ENCODE results near the gene ZNF438.
"Not testable (repeated sequence)": the region's sequence is repeated elsewhere in the genome, so short reads cannot be mapped to it uniquely, and the experiment has no call there.

ZNF438 gene

GRCh38 chr10:30963992-30964930, 67.4 kb downstream of the ZNF438 start:
- DNase-seq, result no peak
- intact Hi-C loops (cut with DNase I; ENCODE audit: low total_unique reads), result no loop called here
- Histone ChIP-seq H3K4me1 (peaks cover 0 to 30% (median 0%) of the 10 kb centered on the region in 4 donors), H3K4me3 (no peak overlapping the region), H3K27me3 (no peaks in the 10 kb centered on the region), H3K36me3 (peaks cover 0 to under 1% (median 0%) of the 10 kb centered on the region in 3 donors), H3K9me3 (no peaks in the 10 kb centered on the region), H3K27ac (no peak overlapping the region)
- no peak for TF ChIP-seq CTCF (IDR thresholded peaks at IDR 0.05)

GRCh38 chr10:30962522-30962921, 69.1 kb downstream of the ZNF438 start:
- no peaks in the 10 kb centered on the region for H3K27me3 ChIP-seq
- no peak overlapping the region for H3K4me3 ChIP-seq
- peaks cover 0 to 15% (median 0%) of the 10 kb centered on the region in 4 donors for H3K4me1 ChIP-seq
- peaks cover 0 to 5% (median 0%) of the 10 kb centered on the region in 3 donors for H3K36me3 ChIP-seq
- intact Hi-C loops (cut with DNase I; ENCODE audit: low total_unique reads), result no loop called here
- no peak for TF ChIP-seq CTCF (IDR thresholded peaks at IDR 0.05)
- no peak for DNase-seq
- H3K27ac ChIP-seq, result no peak overlapping the region
- no peaks in the 10 kb centered on the region for H3K9me3 ChIP-seq

GRCh38 chr10:30959836-30960210, 71.8 kb downstream of the ZNF438 start:
- Histone ChIP-seq H3K27me3 (no peaks in the 10 kb centered on the region), H3K9me3 (no peaks in the 10 kb centered on the region), H3K27ac (no peak overlapping the region), H3K36me3 (peaks cover 0 to 11% (median 0%) of the 10 kb centered on the region in 3 donors), H3K4me3 (no peak overlapping the region), H3K4me1 (peaks cover 0 to 14% (median 0%) of the 10 kb centered on the region in 4 donors)
- intact Hi-C loops (cut with DNase I; ENCODE audit: low total_unique reads), result no loop called here
- TF ChIP-seq CTCF (IDR thresholded peaks at IDR 0.05), result no peak
- no peak for DNase-seq

- H3K4me3 ChIP-seq; H3K4me1 ChIP-seq; H3K27ac ChIP-seq; H3K27me3 ChIP-seq; H3K9me3 ChIP-seq; intact Hi-C loops (cut with DNase I; ENCODE audit: low total_unique reads); DNase-seq; H3K36me3 ChIP-seq: not testable (repeated sequence)
Observed at GRCh38 chr10:30949218-30949617, 82.4 kb downstream of the ZNF438 start.

- no peak for TF ChIP-seq CTCF (IDR thresholded peaks at IDR 0.05)
- intact Hi-C loops (cut with DNase I; ENCODE audit: low total_unique reads), result no loop called here
- Histone ChIP-seq H3K36me3 (no peaks in the 10 kb centered on the region), H3K4me1 (peaks cover 0 to 38% (median 11%) of the 10 kb centered on the region in 4 donors), H3K4me3 (no peak overlapping the region), H3K27ac (peak overlapping the region in 1 of 2 donors; percentile 13), H3K9me3 (no peaks in the 10 kb centered on the region), H3K27me3 (no peaks in the 10 kb centered on the region)
- no peak for DNase-seq
Observed at GRCh38 chr10:30944005-30944404, 87.7 kb downstream of the ZNF438 start.

GRCh38 chr10:30943451-30943850, 88.2 kb downstream of the ZNF438 start:
- Histone ChIP-seq H3K27ac (peak overlapping the region in 1 of 2 donors; percentile 13), H3K36me3 (no peaks in the 10 kb centered on the region), H3K27me3 (no peaks in the 10 kb centered on the region), H3K4me1 (peaks cover 0 to 41% (median 11%) of the 10 kb centered on the region in 4 donors), H3K4me3 (no peak overlapping the region), H3K9me3 (no peaks in the 10 kb centered on the region)
- no peak for DNase-seq
- no peak for TF ChIP-seq CTCF (IDR thresholded peaks at IDR 0.05)
- intact Hi-C loops (cut with DNase I; ENCODE audit: low total_unique reads), result no loop called here
